ENCODE results near the gene EDARADD. TPM values are rescaled to one million over a fixed set of nuclear protein-coding genes. Genes with fewer than 3 reads are reported as not detected.

The EDARADD gene
- total and polyA plus RNA-seq, 2 of the 13 experiments (the other 11 are each of a cell fraction or from before 2014, with no cell fraction given), result 0.03 TPM; not detected in 1

GRCh38 chr1:236370420-236370819 is 23.7 kb upstream of the EDARADD start:
- H3K9me3 ChIP-seq (ENCODE audit: low read length), result no peaks in the 10 kb centered on the region
- no peak overlapping the region for H2AFZ ChIP-seq (ENCODE audit: low read length)
- H4K20me1 ChIP-seq (ENCODE audit: insufficient read depth, low read length), result no peaks in the 10 kb centered on the region
- DNase-seq (ENCODE audit: low spot score) (no peak), FAIRE-seq (no peak), ATAC-seq (no peak)
- BruUV-seq (replicated peaks), result no TSS peak
- H3K4me1 ChIP-seq (ENCODE audit: insufficient read depth, low read length), result peaks cover 11% of the 10 kb centered on the region
- no peak overlapping the region for H3K4me3 ChIP-seq (replicated peaks in 1 of 3; ENCODE audit: insufficient read depth in 1 of 3, low read depth in 2 of 3, low read length in 3 of 3)
- no peaks in the 10 kb centered on the region; a peak in 1 of 5 replicates for H3K27me3 ChIP-seq (ENCODE audit: control insufficient read depth in 1 of 2, insufficient read depth in 2 of 2, low read length in 2 of 2)
- intact Hi-C loops (cut with micrococcal nuclease; ENCODE audit: unreplicated experiment) (no loop called here), in situ Hi-C loops (cut with HindIII; ENCODE audit: extremely low pct_ligation_motif_present, low pct_unique_long_range_greater_than_20kb) (no loop called here)
- H3K4me2 ChIP-seq (ENCODE audit: low read depth, low read length), result no peak overlapping the region
- H3K79me2 ChIP-seq (ENCODE audit: insufficient read depth, low read length), result no peaks in the 10 kb centered on the region
- H3K27ac ChIP-seq (ENCODE audit: extremely low read length, insufficient read depth, low read length), result no peak overlapping the region
- no peak overlapping the region for H3K9ac ChIP-seq (ENCODE audit: insufficient read depth, low read depth, low read length)
- no peak for TF ChIP-seq EZH2 (conservative IDR thresholded peaks at IDR 0.05; ENCODE audit: low read depth, low read length)
- TF ChIP-seq FOXM1 (CRISPR knock-in tag; IDR thresholded peaks at IDR 0.05), result no peak
- no peak for TF ChIP-seq ZNF660 (CRISPR knock-in tag; IDR thresholded peaks at IDR 0.05; ENCODE audit: borderline replicate concordance, low read depth)
- TF ChIP-seq SMYD3 (CRISPR knock-in tag; IDR thresholded peaks at IDR 0.05), result no peak
- TF ChIP-seq ZNF547 (CRISPR knock-in tag; IDR thresholded peaks at IDR 0.05), result no peak
- no peak for TF ChIP-seq ZBTB44 (CRISPR knock-in tag; IDR thresholded peaks at IDR 0.05)
- TF ChIP-seq E2F5 (CRISPR knock-in tag; conservative IDR thresholded peaks at IDR 0.05), result no peak
- 0% methylated on average over 1 of the region's 1 CpG for WGBS (ENCODE audit: low lambda C conversion rate)
- POLR2A ChIA-PET, result no interaction called here
- no peaks in the 10 kb centered on the region for H3K36me3 ChIP-seq (replicated peaks in 1 of 2; ENCODE audit: control insufficient read depth in 1 of 2, insufficient read depth in 2 of 2, low read length in 2 of 2)
- CTCF ChIA-PET (ENCODE audit: low intra/inter-chr PET ratio, low total read pairs), result no interaction called here

All from HepG2 (cell line).